IPS DF 4.7 (cell line): ENCODE measurements around the gene DIP2A.

Experiments used
- DNase-seq: peaks from one replicate; pipeline ENCODE4 v3.0.0-alpha.2; 2013; ENCODE audit warnings: low spot score; ENCODE audit errors: extremely low read depth

DIP2A gene

DNA sequence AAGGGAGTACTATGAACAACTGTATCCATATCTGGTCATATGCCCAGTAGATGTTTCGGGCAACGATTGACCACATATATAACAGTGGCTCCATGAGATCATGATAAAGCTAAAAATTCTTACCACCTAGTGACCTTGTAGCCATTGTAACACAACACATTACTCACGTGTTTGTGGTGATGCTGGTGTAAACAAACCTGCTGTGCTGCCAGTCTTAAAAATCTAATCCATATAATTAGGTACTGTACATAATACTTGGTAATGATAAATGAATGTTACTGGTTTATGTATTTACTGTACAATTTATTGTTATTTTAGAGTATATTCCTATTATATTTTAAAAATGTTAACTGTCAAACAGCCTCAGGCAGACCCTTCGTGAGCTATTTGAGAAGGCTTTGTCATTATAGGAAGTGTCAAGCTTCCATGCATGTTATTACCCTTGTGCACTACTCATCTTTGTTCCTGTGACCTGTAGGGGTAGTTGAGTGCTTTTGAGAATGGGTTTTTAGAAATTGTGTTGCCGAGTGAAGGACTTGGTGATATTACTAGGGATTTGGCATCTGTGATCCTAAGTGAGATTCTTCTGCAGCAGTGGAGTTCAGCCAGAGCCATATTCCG lies 23.6 kb downstream of the DIP2A start:
- DNase-seq = no peak

DNA sequence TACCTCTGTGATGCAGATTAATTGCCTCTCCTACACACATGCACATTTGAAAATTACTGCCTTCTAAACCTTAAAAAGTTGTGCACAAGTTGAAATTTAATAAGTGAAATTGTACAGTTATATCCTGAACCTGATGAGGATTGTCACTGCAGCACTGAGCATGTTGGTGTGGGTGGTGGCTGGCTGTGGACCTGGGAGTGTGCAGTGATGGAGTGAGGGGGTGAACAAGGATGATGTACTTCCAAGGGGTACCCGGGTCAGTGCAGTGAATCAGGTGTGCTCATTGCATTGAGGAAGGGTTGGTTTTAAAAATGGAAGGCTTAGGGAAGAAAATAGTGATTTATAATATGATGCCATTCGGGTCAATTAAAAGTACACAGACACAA lies 24.1 kb downstream of the DIP2A start:
- DNase-seq = no peak

DNA sequence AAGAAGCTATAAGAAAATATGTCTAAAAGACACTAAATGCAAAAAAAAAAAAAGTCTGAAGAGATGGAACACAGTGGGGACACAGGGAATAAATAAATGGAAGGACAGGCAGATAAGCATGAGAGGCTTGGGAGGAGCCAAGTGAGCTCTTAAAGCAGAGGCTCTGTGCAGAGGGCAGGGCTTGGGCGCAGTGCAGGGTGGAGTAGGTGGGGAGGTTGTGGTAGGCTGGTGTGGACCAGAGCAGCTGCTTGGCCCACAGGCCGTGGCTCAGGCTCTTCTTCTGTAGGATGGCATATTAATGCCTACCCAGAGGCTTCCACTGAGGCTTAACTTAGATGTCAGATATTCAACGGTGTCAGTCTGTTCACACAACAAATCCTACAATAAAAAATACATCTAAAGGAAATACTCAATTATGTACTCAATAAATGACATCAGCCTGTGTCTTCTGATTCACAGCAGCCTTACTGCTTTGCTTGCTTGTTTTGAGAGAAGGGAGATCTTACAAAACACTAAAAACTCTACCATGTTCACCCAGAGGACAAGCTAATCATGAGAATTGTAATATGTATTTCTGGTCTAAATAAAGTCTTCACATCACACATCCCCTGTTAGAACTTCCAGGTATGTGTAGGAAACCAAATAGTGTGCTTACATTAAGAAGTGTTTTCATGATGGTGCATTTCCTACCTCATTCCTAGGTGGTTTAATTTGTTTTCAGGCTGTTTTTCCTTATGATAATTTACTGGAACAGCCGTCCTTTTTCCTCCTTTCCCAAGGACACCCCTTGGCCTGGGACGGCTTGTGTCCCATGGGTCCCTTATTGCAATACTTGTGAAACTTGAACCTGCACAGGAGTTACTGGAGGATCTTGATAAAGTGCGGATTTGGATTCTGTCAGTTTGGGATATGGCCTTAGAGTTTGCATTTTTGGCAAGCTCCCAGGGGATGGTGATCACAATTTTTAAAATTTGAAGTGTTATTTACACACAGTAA lies 24.9 kb downstream of the DIP2A start:
- no peak for DNase-seq

DNA sequence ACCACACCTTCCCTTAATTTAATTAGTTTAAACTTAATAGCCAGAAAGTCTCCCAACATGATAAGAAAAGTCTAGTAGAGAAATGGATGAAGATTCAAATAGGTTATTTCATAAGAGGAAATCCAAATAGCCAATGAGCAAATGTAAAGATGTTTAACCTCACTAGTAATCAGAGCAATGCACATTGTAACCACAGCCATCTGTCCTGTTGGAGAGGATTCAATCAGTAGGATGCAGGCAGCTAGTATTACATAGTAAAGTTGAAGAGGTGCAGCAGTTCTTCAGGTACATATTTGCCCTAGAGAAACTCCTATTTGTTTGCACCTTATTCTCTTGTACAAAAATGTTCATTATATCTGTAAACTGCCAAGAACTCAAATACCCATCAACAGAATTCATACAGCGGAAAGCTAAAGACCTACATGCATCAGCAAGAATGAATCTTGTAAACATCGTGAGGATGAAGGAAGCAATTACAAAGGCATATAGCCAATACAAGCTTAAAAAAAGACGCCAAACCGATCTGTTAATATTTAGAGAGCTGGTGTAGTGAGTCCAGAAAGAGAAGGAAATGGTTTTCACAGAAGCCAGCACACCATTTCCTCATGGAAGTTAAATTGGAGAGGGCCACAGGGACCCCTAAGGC lies 27.9 kb downstream of the DIP2A start:
- no peak for DNase-seq

DNA sequence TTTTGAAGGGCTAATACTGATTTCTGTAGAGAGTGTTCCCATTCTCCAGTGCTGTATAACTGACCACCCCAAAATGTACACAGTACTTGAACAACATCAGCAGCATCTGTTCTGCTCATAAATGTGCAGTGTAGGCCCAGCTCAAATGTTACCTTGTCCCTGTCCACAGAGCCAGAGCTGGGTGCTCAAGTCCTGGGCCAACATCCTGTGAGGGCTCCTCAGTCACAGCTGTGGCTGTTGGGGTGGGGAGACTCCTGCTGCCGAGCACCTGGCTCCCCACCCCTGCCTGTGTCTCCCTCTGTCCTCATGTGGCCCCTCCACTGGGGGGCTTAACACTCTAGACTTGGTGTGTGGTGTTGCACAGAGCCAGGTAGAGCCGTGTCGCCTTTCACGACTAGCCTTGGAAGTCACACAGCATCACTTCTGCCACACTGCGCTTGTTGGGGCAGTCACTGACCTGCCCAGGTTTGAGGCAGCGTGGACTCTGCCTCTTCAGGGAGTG lies 30.5 kb downstream of the DIP2A start:
- DNase-seq = no peak

DNA sequence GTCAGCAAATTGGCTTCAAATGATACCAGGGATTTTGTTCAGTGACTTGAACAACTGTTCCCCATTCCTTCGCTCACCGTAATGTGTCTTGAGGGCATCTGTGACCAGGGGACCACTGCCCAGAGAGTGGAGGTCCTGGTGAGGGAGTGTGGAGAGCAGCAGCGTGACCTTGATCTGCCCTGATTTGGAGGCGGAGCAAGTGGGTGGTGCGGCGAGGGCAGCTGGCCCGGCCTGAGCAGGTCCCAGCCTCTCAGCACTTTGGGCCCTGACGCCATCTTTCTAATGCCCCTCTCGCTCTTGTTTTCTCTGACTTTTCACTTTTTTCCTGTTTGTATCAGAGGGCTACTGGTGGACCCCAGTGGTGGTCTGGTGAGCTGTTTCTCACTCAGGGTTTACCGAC lies 31.1 kb downstream of the DIP2A start:
- no peak for DNase-seq

DNA sequence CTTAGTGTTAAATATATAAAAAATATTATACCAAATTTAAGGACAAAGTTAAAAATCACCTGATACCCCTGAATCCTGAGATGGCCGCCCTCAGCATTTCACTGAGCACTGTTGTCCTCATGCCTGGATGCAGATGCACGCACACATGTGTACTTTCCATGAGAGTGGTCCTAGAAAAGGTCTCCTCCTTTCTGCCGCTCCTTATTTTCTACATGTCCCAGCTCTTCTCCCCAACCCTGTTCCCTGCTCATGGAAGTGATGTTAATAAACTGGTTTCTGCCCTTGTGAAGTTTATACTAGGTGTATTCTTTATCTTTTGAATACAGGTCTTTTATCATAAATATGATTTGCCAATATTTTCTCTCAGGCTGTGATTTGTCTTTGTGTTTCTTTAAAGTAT lies 32.9 kb downstream of the DIP2A start:
- no peak for DNase-seq

DNA sequence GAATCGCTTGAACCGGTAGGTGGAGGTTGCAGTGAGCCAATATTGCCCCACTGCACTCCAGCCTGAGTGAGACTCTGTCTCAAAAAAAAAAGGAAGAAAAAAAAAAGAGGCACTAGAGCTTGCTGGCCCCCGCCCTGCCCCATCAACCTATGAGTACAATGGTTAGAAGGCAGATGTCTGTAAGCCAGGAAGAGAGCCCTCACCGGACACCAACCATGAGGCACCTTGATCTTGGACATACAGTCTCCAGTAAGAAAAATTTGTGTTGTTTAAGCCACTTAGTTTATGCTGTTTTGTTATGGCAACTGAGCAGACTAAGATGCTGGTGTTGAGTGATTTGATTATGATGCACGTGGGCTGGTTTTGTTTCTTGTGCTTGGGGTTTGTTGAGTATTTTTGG lies 34.2 kb downstream of the DIP2A start:
- no peak for DNase-seq

DNA sequence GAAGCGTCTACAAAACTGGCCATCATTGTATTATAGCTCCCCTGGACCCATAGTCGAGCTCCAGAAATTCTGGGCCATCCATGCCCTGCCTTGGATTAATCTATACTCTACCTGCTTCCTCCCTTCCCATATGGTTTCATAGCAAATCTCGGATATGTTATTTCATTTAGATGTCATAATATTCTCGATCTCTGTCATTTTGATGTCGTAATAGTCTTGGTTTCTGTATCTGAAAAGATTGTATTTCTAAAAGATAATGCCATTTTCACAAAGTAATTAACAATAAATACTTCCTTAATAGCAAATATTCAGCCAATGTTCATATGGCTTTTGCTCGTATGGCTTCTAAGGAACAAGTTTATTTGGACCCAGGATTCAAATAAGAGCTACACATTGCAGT lies 35.1 kb downstream of the DIP2A start:
- no peak for DNase-seq

DNA sequence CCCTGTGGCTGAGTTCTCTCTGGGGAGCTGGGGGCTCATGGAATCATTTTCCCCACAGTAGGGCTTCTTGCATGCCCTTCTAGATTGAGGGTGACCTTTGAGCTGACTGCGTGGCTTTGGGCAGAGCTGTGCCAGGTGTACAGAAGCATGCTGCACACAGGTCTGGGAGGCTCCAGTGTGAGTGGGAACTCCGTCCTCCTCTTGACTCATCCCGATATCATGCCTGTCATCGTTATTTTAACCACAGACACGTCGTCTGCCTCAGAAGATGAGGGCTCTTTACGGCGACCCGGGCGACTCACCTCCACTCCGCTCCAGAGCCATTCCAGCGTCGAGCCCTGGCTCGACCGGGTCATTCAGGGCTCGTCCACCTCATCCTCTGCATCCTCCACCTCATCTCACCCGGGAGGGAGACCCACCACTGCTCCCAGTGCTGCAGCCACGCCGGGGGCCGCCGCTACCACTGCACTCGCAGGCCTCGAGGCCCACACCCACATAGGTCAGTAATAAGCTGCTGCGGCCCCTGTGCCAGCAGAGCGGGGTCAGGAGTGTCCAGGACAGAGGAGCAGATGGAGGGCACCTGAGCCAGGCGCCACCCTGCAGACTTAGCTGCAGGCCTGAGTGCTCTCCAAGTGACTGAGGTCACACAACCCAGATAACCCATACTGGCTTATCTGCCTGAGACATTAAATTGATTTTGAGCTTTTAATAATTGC lies 39.8 kb downstream of the DIP2A start:
- no peak for DNase-seq

DNA sequence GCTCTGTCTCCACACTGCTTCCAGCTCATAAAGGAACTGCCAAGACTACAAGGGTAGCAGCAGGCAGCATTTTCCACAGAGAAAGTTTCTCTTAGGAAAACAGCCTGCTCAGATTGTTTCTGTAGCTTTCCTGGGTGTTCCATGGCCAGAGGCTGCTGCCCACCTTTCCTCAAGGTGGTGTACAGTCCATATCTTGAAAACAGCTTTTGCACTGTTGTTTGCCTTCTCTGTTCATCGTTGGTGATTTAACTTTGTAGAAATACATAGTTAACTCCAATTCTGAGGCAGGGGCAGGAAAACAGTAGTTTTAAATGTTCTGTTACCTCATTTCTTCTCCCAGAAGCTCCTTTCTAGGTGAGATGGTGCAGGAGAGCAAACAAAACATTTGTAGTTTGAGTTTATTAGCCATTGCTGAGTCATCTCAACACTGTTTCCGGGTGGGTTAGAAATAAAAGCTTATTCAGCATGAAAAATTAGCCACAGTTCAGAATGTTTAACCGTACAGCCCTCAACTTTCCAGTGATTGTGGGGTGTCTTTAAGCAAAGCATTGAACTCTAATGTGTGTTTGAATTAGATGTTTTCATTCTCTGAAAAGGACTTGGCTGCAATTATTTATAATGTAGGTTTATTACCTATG lies 41.7 kb downstream of the DIP2A start:
- DNase-seq = no peak

DNA sequence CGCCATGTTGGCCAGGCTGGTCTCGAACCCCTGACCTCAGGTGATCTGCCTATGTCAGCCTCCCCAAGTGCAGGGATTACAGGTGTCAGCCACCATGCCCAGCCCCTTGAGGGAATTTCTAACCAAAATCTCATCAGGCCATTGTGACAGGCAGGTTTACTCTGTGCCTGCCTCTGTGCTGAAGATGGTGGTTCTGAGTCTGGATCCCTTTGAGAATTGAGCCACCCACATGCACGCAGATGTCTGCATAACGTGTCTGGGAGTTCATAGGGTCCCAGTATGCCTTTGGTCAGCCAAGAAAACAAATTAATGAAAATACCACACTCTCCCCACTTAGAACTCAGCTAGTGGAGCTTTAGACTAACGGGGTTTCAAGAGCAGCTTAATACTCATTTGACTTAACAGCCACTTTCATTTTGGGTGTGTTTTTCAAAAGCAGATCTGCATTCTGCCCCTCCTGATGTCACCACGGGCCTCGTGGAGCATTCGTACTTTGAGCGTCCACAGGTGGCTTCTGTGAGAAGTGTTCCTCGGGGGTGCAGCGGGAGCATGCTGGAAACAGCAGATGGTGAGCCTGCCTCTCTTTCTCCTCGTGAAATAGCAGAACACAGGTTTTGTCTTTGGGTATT lies 45.3 kb downstream of the DIP2A start:
- DNase-seq = no peak

DNA sequence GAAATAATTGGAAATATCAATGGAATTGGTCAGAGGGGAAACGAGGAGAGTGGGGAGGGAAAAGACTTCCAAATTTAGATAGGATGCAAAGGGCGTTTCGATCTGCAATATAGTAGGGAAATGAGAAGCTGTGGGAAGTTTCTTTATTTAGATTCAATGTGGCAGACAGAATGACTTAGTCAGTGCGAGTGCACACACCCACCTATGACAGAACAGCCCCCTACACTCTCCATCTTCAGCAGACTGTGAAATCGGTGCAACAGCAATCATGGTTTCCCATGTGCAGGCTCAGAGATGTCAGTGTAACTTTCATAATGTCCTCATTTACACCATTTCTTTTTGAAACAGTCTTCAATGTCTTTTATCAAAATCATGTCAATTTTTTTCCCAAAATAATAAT lies 46.0 kb downstream of the DIP2A start:
- no peak for DNase-seq

DNA sequence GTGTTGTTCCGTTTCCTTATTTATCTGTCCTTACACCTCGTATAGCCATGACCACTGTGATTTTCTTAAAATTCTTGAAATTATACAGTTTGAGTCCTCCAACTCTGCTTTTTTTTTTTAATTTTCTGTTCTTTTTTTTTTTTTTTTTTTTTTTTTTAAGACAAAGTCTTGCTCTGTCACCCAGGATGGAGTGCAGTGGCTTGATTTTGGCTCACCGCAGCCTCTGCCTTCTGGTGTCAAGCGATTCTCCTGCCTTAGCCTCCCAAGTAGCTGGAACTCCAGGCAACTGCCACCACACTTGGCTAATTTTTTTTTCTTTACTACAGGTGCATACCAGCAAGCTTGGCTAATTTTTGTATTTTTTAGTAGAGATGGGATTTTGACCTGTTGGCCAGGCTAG lies 48.9 kb downstream of the DIP2A start:
- DNase-seq = no peak

DNA sequence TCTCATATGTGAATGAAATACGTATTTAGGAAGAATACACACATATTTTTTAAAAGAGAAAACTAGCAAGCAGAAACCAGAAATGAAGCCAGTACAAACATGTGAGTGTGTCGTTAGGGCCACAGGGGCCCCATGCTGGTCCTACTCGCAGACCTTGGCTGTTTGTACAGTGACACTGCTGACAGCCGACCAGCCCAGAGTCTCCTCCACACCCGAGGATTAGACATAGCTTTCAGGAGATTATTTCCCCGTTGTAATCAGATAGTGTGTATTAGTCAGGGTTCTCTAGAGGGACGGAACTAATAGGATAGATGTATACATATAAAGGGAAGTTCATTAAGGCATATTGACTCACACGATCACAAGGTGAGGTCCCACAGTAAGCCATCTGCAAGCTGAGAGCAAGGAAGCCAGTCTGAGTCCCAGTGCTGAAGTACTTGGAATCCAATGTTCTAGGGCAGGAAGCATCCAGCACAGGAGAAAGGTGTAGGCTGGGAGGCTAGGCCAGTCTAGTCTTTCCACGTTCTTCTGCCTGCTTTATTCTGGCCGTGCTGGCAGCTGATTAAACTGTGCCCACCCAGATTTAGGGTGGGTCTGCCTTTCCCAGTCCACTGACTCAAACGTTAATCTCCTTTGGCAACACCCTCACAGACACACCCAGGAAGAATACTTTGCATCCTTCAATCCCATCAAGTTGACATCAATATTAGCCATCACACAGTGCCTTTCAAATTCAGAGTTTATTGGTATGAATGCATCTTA lies 51.2 kb downstream of the DIP2A start:
- no peak for DNase-seq

DNA sequence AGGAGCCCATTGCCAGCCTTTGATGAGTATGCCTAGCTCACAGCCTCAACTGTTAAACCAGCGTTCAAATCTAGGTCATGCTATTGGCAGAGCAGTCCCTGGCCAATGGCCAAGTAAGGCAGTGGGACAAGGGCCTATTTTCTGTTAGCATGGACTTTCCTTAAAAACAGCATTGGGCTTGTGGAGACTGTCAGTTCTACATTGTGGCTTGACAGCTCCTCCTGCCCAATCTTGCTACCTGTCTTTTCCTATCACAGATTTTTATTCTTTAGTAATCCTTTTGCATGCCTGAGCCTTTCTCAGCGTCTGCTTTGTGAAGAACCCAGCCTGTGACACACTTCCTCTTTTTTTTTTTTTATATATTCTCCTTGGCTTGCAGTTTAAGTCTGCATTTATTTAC lies 56.4 kb downstream of the DIP2A start:
- DNase-seq = no peak

DNA sequence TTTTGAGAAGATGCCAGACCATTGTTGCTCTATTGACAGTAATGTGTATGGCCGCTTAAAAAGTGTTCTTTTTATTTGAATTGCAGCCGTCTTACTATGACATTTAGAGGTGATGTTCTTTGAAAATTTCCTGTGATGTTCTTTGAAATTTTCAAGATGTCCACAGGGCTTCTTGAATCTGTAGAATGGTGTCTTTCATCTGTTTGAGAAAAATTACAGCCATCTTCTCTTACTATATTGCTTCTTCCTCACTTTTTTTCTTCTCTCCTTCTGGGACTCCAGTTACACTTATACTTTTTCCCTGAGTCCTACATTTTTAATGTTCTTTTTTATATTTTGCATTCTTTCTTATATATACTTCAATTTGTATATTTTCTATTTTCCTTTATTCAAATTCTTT lies 57.4 kb downstream of the DIP2A start:
- no peak for DNase-seq

DNA sequence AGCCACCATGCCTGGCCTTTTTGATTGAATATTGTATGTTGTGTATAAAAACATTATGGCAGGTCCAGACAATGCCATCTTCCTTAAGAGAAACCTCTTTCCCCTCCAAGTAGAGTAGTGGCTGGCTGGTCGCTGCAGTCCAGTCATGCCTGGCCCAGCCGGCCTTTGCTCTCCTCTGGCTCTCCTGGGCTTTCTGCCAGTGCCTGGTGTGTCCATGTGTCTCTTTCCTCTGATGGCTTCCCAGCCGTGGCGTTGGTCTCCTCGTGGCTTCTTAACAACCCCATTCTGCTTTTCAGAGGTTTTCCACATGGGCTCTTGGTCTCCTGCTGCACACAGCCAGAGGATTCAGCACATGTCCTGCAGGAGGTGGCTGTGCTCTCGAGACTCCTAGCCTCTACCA lies 58.7 kb downstream of the DIP2A start:
- DNase-seq = no peak

DNA sequence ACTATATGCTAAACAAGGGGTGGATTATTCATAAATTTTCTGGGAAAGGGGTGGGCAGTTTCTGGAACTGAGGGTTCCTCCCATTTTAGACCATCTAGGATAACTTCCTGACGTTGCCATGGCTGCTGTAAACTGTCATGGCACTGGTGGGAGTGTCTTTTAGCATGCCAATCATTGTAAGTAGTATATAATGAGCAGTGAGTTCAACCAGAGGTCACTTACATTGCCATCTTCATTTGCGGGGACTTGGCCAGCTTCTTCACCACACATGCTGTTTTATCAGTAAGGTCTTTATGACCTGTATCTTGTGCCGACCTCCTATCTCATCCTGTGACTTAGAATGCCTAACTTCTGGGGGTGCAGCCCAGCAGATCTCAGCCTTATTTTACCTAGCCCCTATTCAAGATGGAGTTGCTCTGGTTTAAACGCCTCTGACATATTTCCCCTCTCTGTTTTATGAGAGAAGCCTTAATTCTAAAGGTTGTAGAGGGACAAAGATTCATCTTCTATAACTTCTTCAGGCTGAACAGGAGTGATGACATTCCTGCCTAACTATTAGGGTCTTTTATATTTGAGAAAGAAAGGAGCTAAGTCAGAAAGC lies 60.4 kb downstream of the DIP2A start:
- no peak for DNase-seq
